ENCODE measurements around the gene SLC27A4. TPM values are rescaled to one million over a fixed set of nuclear protein-coding genes. Genes with fewer than 3 reads are reported as not detected.

Gene SLC27A4
- total and polyA plus RNA-seq, 7 experiments from 2014 or later, result 6.1 to 20.1 (median 10.1) TPM

DNA sequence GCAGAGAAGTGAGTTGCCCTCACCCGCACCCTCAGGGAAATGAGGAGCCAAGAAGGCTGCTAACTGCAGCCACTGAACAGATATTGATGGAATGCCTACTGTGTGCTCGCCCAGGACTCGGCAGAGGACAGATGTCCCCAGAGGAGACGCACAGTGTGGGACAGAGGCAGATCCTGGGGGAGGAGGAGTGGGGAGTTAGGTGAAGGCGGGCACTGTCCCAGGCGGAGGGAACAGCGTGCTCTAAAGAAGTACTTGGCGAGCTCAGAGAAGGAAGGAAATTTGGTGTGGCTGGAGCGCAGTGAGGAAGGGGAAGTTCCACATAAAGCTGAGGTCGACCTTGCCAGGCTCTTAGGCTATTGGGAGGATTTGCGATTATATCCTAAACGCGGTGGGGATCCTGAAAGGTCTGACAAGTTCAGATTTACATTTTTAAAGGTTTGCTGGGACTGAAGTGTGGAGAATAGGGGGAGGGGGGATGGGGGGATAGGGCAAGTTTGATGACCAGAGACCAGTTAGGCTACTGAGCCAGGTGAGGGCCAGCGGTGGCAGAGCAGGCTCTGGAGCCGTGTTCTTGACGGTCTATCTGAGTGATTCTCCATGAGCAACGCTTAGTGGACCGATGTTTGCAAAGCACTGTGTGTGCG is 56.8 kb downstream of the SLC27A4 start:
- POLR2A ChIA-PET, result no interaction called here
- intact Hi-C loops (cut with micrococcal nuclease), result no loop called here
- H3K27me3 Mint-ChIP-seq, result peaks cover 0 to 15% (median 0%) of the 10 kb centered on the region in 5 donors
- Histone ChIP-seq H3K27ac (ENCODE audit: low read depth, low read length) (no peak overlapping the region), H3K4me1 (ENCODE audit: control insufficient read depth in 2 of 2, insufficient read depth in 2 of 2, low read length in 2 of 2) (no peaks in the 10 kb centered on the region), H3K27me3 (ENCODE audit: control insufficient read depth in 2 of 2, insufficient read depth in 2 of 2, low read length in 2 of 2) (no peaks in the 10 kb centered on the region), H3K9me3 (ENCODE audit: control insufficient read depth in 2 of 3, low read length in 3 of 3) (no peaks in the 10 kb centered on the region), H3K4me3 (ENCODE audit: low read length) (no peak overlapping the region), H3K36me3 (ENCODE audit: control insufficient read depth in 2 of 3, insufficient read depth in 3 of 3, low read length in 3 of 3) (peaks cover 0 to 16% (median 0%) of the 10 kb centered on the region in 3 experiments)
- CTCF ChIA-PET, result no interaction called here
- no peak overlapping the region for H3K4me3 Mint-ChIP-seq
- H3K36me3 Mint-ChIP-seq, result peaks cover under 1 to 7% (median 2%) of the 10 kb centered on the region in 5 donors
- no peak for DNase-seq
- no peak overlapping the region for H3K27ac Mint-ChIP-seq
- H3K9me3 Mint-ChIP-seq, result no peaks in the 10 kb centered on the region
- peaks cover 0 to 8% (median 4%) of the 10 kb centered on the region in 7 donors for H3K4me1 Mint-ChIP-seq
- ATAC-seq, result peak; percentile 57

DNA sequence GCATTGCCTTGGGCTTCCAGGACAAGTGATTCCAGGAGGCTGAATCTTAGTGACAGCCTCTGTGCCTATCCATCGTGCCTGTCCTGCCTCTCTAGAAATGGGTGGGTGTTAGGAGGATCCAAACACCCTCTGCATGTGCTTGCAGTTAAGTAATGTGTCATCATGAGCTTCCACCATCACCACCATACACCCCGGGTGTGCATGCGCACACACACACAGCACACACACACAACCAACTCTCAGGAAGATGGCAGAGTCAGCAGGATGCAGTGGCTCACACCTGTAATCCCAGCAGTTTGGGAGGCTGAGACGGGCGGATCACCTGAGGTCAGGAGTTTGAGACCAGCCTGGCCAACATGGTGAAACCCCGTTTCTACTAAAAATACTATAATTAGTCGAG is 57.5 kb downstream of the SLC27A4 start:
- no peaks in the 10 kb centered on the region for H3K4me1 ChIP-seq (ENCODE audit: control insufficient read depth in 2 of 2, insufficient read depth in 2 of 2, low read length in 2 of 2)
- H3K9me3 ChIP-seq (ENCODE audit: control insufficient read depth in 2 of 3, low read length in 3 of 3), result no peaks in the 10 kb centered on the region
- DNase-seq (no peak), ATAC-seq (no peak)
- no peaks in the 10 kb centered on the region for H3K27me3 ChIP-seq (ENCODE audit: control insufficient read depth in 2 of 2, insufficient read depth in 2 of 2, low read length in 2 of 2)
- H3K4me3 ChIP-seq (ENCODE audit: low read length), result no peak overlapping the region
- Mint-ChIP-seq H3K36me3 (peaks cover 0 to 5% (median 0%) of the 10 kb centered on the region in 5 donors), H3K27me3 (peaks cover 0 to 15% (median 0%) of the 10 kb centered on the region in 5 donors), H3K27ac (peak overlapping the region in 1 of 9 donors; percentile 30), H3K9me3 (no peaks in the 10 kb centered on the region), H3K4me1 (peaks cover 0 to 8% (median 4%) of the 10 kb centered on the region in 7 donors), H3K4me3 (no peak overlapping the region)
- ChIA-PET POLR2A (no interaction called here), CTCF (interaction anchor here (0.6 kb wide), 1 partner anchor 15 kb away, joined by 3 read pairs; no protein-coding TSS in a partner anchor)
- H3K36me3 ChIP-seq (ENCODE audit: control insufficient read depth in 2 of 3, insufficient read depth in 3 of 3, low read length in 3 of 3), result peaks cover 0 to 10% (median 0%) of the 10 kb centered on the region in 3 experiments
- intact Hi-C loops (cut with micrococcal nuclease), result no loop called here
- no peak overlapping the region for H3K27ac ChIP-seq (ENCODE audit: low read depth, low read length)

DNA sequence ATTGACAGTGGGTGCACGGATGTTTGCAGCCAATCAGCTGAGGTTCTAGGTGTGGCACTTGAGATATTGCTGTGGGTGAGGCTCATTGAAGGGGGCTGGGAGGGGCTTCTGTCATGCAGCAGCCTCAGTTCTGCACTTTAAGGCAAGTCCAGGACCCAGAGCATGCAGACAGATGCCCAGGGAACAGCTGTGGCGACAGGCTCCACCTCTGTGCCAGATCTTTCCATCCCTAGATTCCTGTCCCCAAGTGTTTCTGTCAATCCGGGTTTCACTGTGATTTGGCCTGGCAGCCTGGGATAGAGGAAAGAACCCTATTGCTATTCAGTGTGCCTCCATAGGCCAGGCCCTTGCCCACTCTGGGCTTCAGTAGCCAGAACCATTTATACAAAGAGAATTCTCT is 59.5 kb downstream of the SLC27A4 start:
- Mint-ChIP-seq H3K9me3 (no peaks in the 10 kb centered on the region), H3K27me3 (peaks cover 0 to 15% (median 0%) of the 10 kb centered on the region in 5 donors), H3K27ac (no peak overlapping the region), H3K4me1 (peaks cover 0 to 8% (median 4%) of the 10 kb centered on the region in 7 donors), H3K4me3 (no peak overlapping the region), H3K36me3 (no peaks in the 10 kb centered on the region)
- H3K4me1 ChIP-seq (ENCODE audit: control insufficient read depth in 2 of 2, insufficient read depth in 2 of 2, low read length in 2 of 2), result no peaks in the 10 kb centered on the region
- no peak overlapping the region for H3K27ac ChIP-seq (ENCODE audit: low read depth, low read length)
- intact Hi-C loops (cut with micrococcal nuclease), result no loop called here
- H3K27me3 ChIP-seq (ENCODE audit: control insufficient read depth in 2 of 2, insufficient read depth in 2 of 2, low read length in 2 of 2), result no peaks in the 10 kb centered on the region
- no peaks in the 10 kb centered on the region for H3K9me3 ChIP-seq (ENCODE audit: control insufficient read depth in 2 of 3, low read length in 3 of 3)
- H3K36me3 ChIP-seq (ENCODE audit: control insufficient read depth in 2 of 3, insufficient read depth in 3 of 3, low read length in 3 of 3), result no peaks in the 10 kb centered on the region
- no peak for DNase-seq
- ChIA-PET POLR2A (no interaction called here), CTCF (no interaction called here)
- H3K4me3 ChIP-seq (ENCODE audit: low read length), result no peak overlapping the region
- ATAC-seq, result no peak

DNA sequence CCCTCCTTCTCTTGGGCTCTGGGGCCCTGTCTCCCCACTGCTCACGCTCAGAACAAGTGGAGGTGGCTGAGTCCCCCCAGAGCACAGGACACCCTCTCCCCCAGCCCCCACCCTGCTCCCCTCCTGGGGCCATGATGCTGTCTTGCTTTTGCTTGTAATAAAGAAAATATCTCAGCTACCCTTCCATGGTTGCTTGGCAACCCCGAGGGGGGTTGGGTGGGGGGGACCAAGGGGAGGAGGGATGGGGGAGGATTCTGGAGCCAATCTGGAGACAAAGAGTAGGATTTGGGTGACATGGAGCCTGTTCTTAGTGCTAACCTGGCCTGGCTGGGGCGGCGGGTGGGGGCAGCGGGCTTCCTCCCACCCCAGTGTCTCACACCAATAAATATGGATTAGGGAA is 64.2 kb downstream of the SLC27A4 start:
- H3K4me1 Mint-ChIP-seq, result peaks cover 0 to 2% (median 0%) of the 10 kb centered on the region in 7 donors

DNA sequence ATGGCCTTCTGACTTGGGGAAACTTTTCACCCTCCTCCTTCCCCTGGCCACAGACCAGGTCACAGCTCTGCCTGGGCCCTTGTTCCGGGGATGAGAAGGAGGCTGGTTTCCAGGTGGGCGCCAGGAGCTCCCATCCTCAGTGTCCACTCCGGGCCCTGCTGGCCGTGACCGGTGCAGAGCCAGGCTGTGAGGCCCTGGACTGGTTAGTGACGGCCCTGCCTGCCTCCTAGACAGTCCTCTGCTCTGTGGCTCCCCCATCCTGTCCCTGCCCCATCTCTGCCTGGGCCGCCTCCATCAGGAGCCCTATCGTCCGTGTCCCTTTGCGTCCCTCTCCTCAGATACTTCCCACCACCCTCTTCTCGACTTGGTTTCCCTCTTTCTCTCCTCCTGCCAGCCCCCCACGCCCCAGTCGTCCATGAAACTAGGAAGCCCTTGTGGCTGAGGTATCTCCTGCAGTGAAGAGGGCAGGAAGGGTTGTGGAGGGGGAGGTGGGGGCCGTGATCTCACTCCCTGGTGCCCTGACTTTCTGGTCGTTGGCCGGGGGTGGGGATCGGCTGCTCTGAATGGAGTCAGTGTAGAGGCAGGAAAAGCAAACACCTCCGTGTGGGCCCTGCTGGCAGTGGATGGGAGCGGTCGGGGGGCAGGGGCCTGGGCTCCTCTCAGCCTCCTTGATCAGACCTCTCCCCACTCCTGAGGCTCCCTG is 64.9 kb downstream of the SLC27A4 start:
- Histone ChIP-seq H3K27ac (ENCODE audit: low read depth, low read length) (no peak overlapping the region), H3K4me1 (ENCODE audit: control insufficient read depth in 2 of 2, insufficient read depth in 2 of 2, low read length in 2 of 2) (no peaks in the 10 kb centered on the region), H3K27me3 (ENCODE audit: control insufficient read depth in 2 of 2, insufficient read depth in 2 of 2, low read length in 2 of 2) (no peaks in the 10 kb centered on the region), H3K36me3 (ENCODE audit: control insufficient read depth in 2 of 3, insufficient read depth in 3 of 3, low read length in 3 of 3) (no peaks in the 10 kb centered on the region), H3K4me3 (ENCODE audit: low read length) (no peak overlapping the region), H3K9me3 (ENCODE audit: control insufficient read depth in 2 of 3, low read length in 3 of 3) (no peaks in the 10 kb centered on the region)
- ATAC-seq, result no peak
- CTCF ChIA-PET, result no interaction called here
- Mint-ChIP-seq H3K9me3 (no peaks in the 10 kb centered on the region), H3K27ac (no peak overlapping the region), H3K36me3 (no peaks in the 10 kb centered on the region), H3K4me3 (no peak overlapping the region), H3K4me1 (peaks cover 0 to 2% (median 0%) of the 10 kb centered on the region in 7 donors), H3K27me3 (peaks cover 13 to 24% (median 20%) of the 10 kb centered on the region in 5 donors)
- POLR2A ChIA-PET, result no interaction called here
- intact Hi-C loops (cut with micrococcal nuclease), result no loop called here
- no peak for DNase-seq

More for the DNA sequence above, 64.2 kb downstream of the SLC27A4 start:
- H3K27me3 Mint-ChIP-seq, result peaks cover 10 to 17% (median 14%) of the 10 kb centered on the region in 5 donors
- H3K4me3 ChIP-seq (ENCODE audit: low read length), result no peak overlapping the region
- no peaks in the 10 kb centered on the region for H3K4me1 ChIP-seq (ENCODE audit: control insufficient read depth in 2 of 2, insufficient read depth in 2 of 2, low read length in 2 of 2)
- H3K9me3 ChIP-seq (ENCODE audit: control insufficient read depth in 2 of 3, low read length in 3 of 3), result no peaks in the 10 kb centered on the region
- intact Hi-C loops (cut with micrococcal nuclease), result no loop called here
- H3K27ac ChIP-seq (ENCODE audit: low read depth, low read length), result no peak overlapping the region
- CTCF ChIA-PET, result no interaction called here
- no peaks in the 10 kb centered on the region for H3K36me3 ChIP-seq (ENCODE audit: control insufficient read depth in 2 of 3, insufficient read depth in 3 of 3, low read length in 3 of 3)
- POLR2A ChIA-PET, result no interaction called here
- H3K9me3 Mint-ChIP-seq, result no peaks in the 10 kb centered on the region
- ATAC-seq (no peak), DNase-seq (no peak)
- H3K27me3 ChIP-seq (ENCODE audit: control insufficient read depth in 2 of 2, insufficient read depth in 2 of 2, low read length in 2 of 2), result no peaks in the 10 kb centered on the region
- H3K27ac Mint-ChIP-seq, result no peak overlapping the region
- no peaks in the 10 kb centered on the region for H3K36me3 Mint-ChIP-seq
- no peak overlapping the region for H3K4me3 Mint-ChIP-seq

DNA sequence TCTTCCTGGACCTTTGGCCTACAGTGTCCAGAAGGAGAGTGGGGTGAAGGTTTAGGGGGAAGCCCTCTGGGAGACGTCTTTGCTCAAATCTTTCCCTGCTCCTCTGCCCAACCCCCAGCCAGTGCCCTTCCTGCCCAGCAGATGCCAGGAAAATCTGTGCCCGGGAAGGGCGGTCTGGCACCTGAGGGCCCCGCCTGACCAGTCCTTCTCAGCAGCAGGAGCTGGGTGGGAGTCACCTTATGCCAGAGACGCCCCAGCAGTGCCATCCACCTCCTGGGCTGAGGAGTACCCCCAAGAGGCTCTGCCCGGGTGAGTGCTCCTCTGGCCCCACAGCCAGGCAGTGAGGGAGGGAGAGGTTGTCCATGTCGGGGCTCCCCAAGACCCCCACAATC is 65.4 kb downstream of the SLC27A4 start:
- Histone ChIP-seq H3K4me1 (ENCODE audit: control insufficient read depth in 2 of 2, insufficient read depth in 2 of 2, low read length in 2 of 2) (no peaks in the 10 kb centered on the region), H3K9me3 (ENCODE audit: control insufficient read depth in 2 of 3, low read length in 3 of 3) (no peaks in the 10 kb centered on the region), H3K27me3 (ENCODE audit: control insufficient read depth in 2 of 2, insufficient read depth in 2 of 2, low read length in 2 of 2) (no peaks in the 10 kb centered on the region), H3K4me3 (ENCODE audit: low read length) (no peak overlapping the region), H3K36me3 (ENCODE audit: control insufficient read depth in 2 of 3, insufficient read depth in 3 of 3, low read length in 3 of 3) (no peaks in the 10 kb centered on the region), H3K27ac (ENCODE audit: low read depth, low read length) (no peak overlapping the region)
- Mint-ChIP-seq H3K4me1 (no peaks in the 10 kb centered on the region), H3K36me3 (no peaks in the 10 kb centered on the region), H3K4me3 (no peak overlapping the region), H3K27ac (no peak overlapping the region), H3K9me3 (no peaks in the 10 kb centered on the region), H3K27me3 (peaks cover 13 to 28% (median 23%) of the 10 kb centered on the region in 5 donors)
- intact Hi-C loops (cut with micrococcal nuclease), result no loop called here
- ChIA-PET POLR2A (no interaction called here), CTCF (no interaction called here)
- no peak for DNase-seq
- ATAC-seq, result no peak

All from naive thymus-derived CD4-positive, alpha-beta T cell (primary cell).